Tibial nerve (tissue), 3 donors: ENCODE results near the gene STK38L.

Experiments used
- CTCF ChIP-seq, 5 experiments: fragments of 200-600 bp in 3 of 5; fragments of 450-650 bp in 2 of 5; sonication (generic) in 3 of 5; IDR thresholded peaks; one replicate each; pipeline ENCODE4 v1.5.1; 2016 to 2019; ENCODE audit warnings: antibody characterized with exemption in 5 of 5, mild to moderate bottlenecking in 3 of 5, moderate library complexity in 2 of 5
- POLR2A ChIP-seq, 2 donors: fragments of 450-650 bp; IDR thresholded peaks; one replicate each; pipeline ENCODE4 v1.6.1; 2017; ENCODE audit warnings: antibody characterized with exemption in 2 of 2, mild to moderate bottlenecking in 2 of 2, moderate library complexity in 2 of 2

- TF ChIP-seq POLR2A (IDR thresholded peaks at IDR 0.05), result no peak
- TF ChIP-seq CTCF (IDR thresholded peaks at IDR 0.05), result no peak
Measured at GRCh38 chr12:27272373-27273028, 28.4 kb downstream of the STK38L start.
